C4-2B (cell line): Measurements from ENCODE around the gene BCR.

ENCODE experiments used
- CTCF ChIP-seq: fragments of 450-650 bp; conservative IDR thresholded peaks from 2 replicates; pipeline ENCODE4 v1.5.1; 2017; ENCODE audit warnings: mild to moderate bottlenecking
- ZFX ChIP-seq: fragments of 450-650 bp; IDR thresholded peaks from 2 replicates; pipeline ENCODE4 v1.6.1; 2017

DNA sequence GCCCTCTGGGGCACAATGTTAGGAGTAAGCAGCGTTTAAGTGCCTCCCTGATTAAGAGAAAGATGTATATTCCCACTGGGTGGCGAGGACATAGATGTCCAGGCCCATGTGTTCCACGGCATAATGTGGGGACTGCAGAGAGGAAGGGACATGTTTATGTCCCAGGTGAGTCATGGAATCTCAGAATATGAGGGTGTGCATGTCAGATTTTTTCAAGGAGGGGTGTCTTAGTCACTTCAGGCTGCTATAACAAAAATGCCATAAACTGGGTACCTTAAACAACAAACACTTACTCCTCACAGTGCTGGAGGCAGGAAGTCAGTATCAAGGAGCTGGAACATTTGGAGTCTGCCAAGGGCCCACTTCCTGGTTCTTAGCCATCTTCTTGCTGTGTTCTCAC, 55.1 kb downstream of the BCR start:
- TF ChIP-seq CTCF (no peak), ZFX (no peak)
